SK-N-SH (cell line): ENCODE data around the gene PGK1.

ENCODE experiments used
- ELF1 ChIP-seq: IDR thresholded peaks from 2 replicates; pipeline ENCODE4 v1.4.0; 2012
- EP300 ChIP-seq, 2 experiments: IDR thresholded peaks; 2 replicates each; pipeline versions ENCODE4 v1.4.0 to v1.6.1; 2012; ENCODE audit warnings: borderline replicate concordance in 1 of 2, low read depth in 1 of 2, low read length in 1 of 2
- FOSL2 ChIP-seq: IDR thresholded peaks from 2 replicates; pipeline ENCODE4 v1.4.0; 2012; ENCODE audit warnings: low read depth, mild to moderate bottlenecking, moderate library complexity, borderline replicate concordance
- JUND ChIP-seq: IDR thresholded peaks from 2 replicates; pipeline ENCODE4 v1.4.0; 2012
- MAX ChIP-seq: IDR thresholded peaks from 2 replicates; pipeline ENCODE4 v1.4.0; 2012; ENCODE audit warnings: low read depth
- MEF2A ChIP-seq: IDR thresholded peaks from 2 replicates; pipeline ENCODE4 v1.4.0; 2012; ENCODE audit warnings: low read depth, borderline replicate concordance
- NFIC ChIP-seq: IDR thresholded peaks from 2 replicates; pipeline ENCODE4 v1.4.0; 2012; ENCODE audit warnings: borderline replicate concordance
- POLR2AphosphoS5 ChIP-seq: IDR thresholded peaks from 2 replicates; pipeline ENCODE4 v1.6.1; 2012; ENCODE audit warnings: low read depth, low read length
- SIN3A ChIP-seq: IDR thresholded peaks from 2 replicates; pipeline ENCODE4 v1.6.1; 2012; ENCODE audit warnings: low read depth, mild to moderate bottlenecking, low read length, moderate library complexity, borderline replicate concordance
- TAF1 ChIP-seq: IDR thresholded peaks from 2 replicates; pipeline ENCODE4 v1.6.1; 2012; ENCODE audit warnings: low read depth, mild to moderate bottlenecking, low read length, moderate library complexity, borderline replicate concordance
- YY1 ChIP-seq: IDR thresholded peaks from 2 replicates; pipeline ENCODE4 v1.4.0; 2012; ENCODE audit warnings: low read depth, mild to moderate bottlenecking
- TF ChIP-seq, protein P1 (sequence below): fragments of 200-600 bp; sonication (generic); IDR thresholded peaks from 2 replicates; pipeline ENCODE4 v1.6.1; 2017; ENCODE audit warnings: antibody characterized with exemption, mild to moderate bottlenecking, moderate library complexity
- TF ChIP-seq, protein P2 (sequence below): IDR thresholded peaks from 2 replicates; pipeline ENCODE4 v1.4.0; 2012; ENCODE audit warnings: low read depth, borderline replicate concordance
- TF ChIP-seq, protein P3 (sequence below): IDR thresholded peaks from 2 replicates; pipeline ENCODE4; 2012

GRCh38 chrX:78109458-78109857 lies 5.4 kb downstream of the PGK1 start:
- TF ChIP-seq, protein P1, sequence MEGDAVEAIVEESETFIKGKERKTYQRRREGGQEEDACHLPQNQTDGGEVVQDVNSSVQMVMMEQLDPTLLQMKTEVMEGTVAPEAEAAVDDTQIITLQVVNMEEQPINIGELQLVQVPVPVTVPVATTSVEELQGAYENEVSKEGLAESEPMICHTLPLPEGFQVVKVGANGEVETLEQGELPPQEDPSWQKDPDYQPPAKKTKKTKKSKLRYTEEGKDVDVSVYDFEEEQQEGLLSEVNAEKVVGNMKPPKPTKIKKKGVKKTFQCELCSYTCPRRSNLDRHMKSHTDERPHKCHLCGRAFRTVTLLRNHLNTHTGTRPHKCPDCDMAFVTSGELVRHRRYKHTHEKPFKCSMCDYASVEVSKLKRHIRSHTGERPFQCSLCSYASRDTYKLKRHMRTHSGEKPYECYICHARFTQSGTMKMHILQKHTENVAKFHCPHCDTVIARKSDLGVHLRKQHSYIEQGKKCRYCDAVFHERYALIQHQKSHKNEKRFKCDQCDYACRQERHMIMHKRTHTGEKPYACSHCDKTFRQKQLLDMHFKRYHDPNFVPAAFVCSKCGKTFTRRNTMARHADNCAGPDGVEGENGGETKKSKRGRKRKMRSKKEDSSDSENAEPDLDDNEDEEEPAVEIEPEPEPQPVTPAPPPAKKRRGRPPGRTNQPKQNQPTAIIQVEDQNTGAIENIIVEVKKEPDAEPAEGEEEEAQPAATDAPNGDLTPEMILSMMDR = no peak
- TF ChIP-seq, protein P2, sequence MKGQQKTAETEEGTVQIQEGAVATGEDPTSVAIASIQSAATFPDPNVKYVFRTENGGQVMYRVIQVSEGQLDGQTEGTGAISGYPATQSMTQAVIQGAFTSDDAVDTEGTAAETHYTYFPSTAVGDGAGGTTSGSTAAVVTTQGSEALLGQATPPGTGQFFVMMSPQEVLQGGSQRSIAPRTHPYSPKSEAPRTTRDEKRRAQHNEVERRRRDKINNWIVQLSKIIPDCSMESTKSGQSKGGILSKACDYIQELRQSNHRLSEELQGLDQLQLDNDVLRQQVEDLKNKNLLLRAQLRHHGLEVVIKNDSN = no peak
- TF ChIP-seq YY1 (no peak), NFIC (no peak), EP300 (IDR thresholded peaks at IDR 0.05; ENCODE audit: borderline replicate concordance in 1 of 2, low read depth in 1 of 2, low read length in 1 of 2) (no peak), POLR2AphosphoS5 (no peak), TAF1 (no peak), JUND (no peak), SIN3A (no peak), MEF2A (no peak), MAX (no peak), FOSL2 (no peak), ELF1 (no peak)
- TF ChIP-seq, protein P3, sequence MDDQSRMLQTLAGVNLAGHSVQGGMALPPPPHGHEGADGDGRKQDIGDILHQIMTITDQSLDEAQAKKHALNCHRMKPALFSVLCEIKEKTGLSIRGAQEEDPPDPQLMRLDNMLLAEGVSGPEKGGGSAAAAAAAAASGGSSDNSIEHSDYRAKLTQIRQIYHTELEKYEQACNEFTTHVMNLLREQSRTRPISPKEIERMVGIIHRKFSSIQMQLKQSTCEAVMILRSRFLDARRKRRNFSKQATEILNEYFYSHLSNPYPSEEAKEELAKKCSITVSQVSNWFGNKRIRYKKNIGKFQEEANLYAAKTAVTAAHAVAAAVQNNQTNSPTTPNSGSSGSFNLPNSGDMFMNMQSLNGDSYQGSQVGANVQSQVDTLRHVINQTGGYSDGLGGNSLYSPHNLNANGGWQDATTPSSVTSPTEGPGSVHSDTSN = no peak
